H1 (cell line): ENCODE measurements around the gene LRP1. TPM values are rescaled to one million over a fixed set of nuclear protein-coding genes. Genes with fewer than 3 reads are reported as not detected.

Experiments used
- ASH2L ChIP-seq: fragments of 200-600, 300-600 bp; sonication (generic); IDR thresholded peaks from one replicate; pipeline ENCODE4 v1.7.1; 2017; ENCODE audit warnings: low read length
- CEBPB ChIP-seq: IDR thresholded peaks from 2 replicates; pipeline ENCODE4 v1.6.1; 2012; ENCODE audit warnings: low read depth, low read length
- EGR1 ChIP-seq: IDR thresholded peaks from 2 replicates; pipeline ENCODE4 v1.6.1; 2011; ENCODE audit warnings: low read depth, low read length, borderline replicate concordance
- HDAC2 ChIP-seq, 2 experiments: fragments of 300-600 bp in 1 of 2; sonication (generic) in 1 of 2; IDR thresholded peaks; 2 replicates each; pipeline ENCODE4 v1.6.1; 2011 to 2012; ENCODE audit warnings: low read depth in 2 of 2, low read length in 2 of 2, mild to moderate bottlenecking in 2 of 2, moderate library complexity in 2 of 2, borderline replicate concordance in 1 of 2, inconsistent platforms in 1 of 2
- RAD21 ChIP-seq, 2 experiments: IDR thresholded peaks in 1 of 2; conservative IDR thresholded peaks in 1 of 2; 2 replicates each; pipeline ENCODE4 v1.6.1; 2011; ENCODE audit warnings: low read depth in 2 of 2, low read length in 2 of 2, improper control_type of control experiment in 1 of 2, inconsistent platforms in 1 of 2, mild to moderate bottlenecking in 1 of 2, moderate library complexity in 1 of 2
- RFX5 ChIP-seq: IDR thresholded peaks from 2 replicates; pipeline ENCODE4 v1.6.1; 2011; ENCODE audit warnings: low read depth, low read length, improper control_type of control experiment, borderline replicate concordance
- SP1 ChIP-seq: IDR thresholded peaks from 2 replicates; pipeline ENCODE4 v1.6.1; 2011; ENCODE audit warnings: low read depth, low read length
- TAF1 ChIP-seq: IDR thresholded peaks from 2 replicates; pipeline ENCODE4 v1.6.1; 2011; ENCODE audit warnings: mild to moderate bottlenecking, low read depth, low read length
- ZNF274 ChIP-seq: IDR thresholded peaks from 2 replicates; pipeline ENCODE4 v1.7.0; 2012; ENCODE audit warnings: low read length, borderline replicate concordance; ENCODE audit errors: extremely low read depth
- polyA plus RNA-seq, 7 experiments: library from polyadenylated mRNA; depleted of rRNA in 3 of 7; stranded (reverse) in 5 of 7; unstranded in 2 of 7; fragments of >200 nt in 5 of 7; fragments of 200-250 nt in 2 of 7; gene quantifications; 1 replicate in 5 of 7; 2 replicates in 1 of 7; 4 replicates in 1 of 7; pipeline versions ENCODE4 v1.2.1 to v1.2.3, GENCODE V29; 2011 to 2013; ENCODE audit warnings: missing spikeins in 2 of 7, mixed read lengths in 2 of 7
- total RNA-seq: library from RNA; stranded (reverse); fragmentation: NEBNext Ultra II Directional; extraction: Animal tissue kit (Norgen Biotek cat#: 25700); gene quantifications from 2 replicates; pipeline ENCODE4 v1.2.1, GENCODE V29; 2021
- TF ChIP-seq, protein P1 (sequence below): IDR thresholded peaks from 2 replicates; pipeline ENCODE4 v1.6.1; 2012; ENCODE audit warnings: inconsistent platforms

The LRP1 gene
- total and polyA plus RNA-seq, 2 of the 8 experiments (the other 6 are each of a cell fraction or from before 2014, with no cell fraction given), result 35.3 to 92.5 TPM

DNA sequence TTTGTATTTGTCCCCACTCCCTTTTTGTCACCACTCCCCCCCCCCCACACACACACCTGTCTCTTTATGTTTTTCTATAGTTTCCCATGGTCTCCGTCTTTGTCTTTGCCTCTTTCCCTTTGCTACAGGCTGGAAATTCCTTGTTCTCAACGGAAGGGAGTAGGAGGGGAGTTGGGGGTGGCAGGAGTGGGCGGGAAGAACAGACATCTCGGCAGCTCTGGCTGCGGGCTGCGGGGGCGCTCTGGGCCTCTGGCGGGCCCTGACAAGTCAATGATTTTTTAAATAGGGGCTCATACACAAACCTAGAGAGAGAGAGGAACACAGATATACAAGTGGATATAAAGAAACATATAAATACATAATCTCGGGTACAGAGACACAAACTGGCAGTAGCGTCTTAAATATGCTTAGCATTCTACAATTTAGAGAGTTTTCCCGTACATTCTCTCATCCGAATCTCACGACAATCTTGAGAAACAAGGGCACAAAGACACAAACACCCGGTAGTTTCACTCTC lies 41.7 kb upstream of the LRP1 start (continued):
- TF ChIP-seq RFX5, result no peak
- TF ChIP-seq SP1, result peak; percentile 31; the same call in 1 of the 2 replicates
- TF ChIP-seq ASH2L, result no peak
- TF ChIP-seq CEBPB, result no peak
- no peak for TF ChIP-seq ZNF274
- peak in 1 of 2 experiments; percentile 24; a peak in 1 of 4 replicates for TF ChIP-seq HDAC2 (IDR thresholded peaks at IDR 0.05; ENCODE audit: borderline replicate concordance in 1 of 2, low read depth in 2 of 2, low read length in 2 of 2)
- TF ChIP-seq, protein P1, sequence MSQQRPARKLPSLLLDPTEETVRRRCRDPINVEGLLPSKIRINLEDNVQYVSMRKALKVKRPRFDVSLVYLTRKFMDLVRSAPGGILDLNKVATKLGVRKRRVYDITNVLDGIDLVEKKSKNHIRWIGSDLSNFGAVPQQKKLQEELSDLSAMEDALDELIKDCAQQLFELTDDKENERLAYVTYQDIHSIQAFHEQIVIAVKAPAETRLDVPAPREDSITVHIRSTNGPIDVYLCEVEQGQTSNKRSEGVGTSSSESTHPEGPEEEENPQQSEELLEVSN, result no peak
- TF ChIP-seq RAD21 (IDR thresholded peaks at IDR 0.05 in 1 of 2, conservative IDR thresholded peaks at IDR 0.05 in 1 of 2; ENCODE audit: low read depth in 2 of 2, low read length in 2 of 2), result peak; percentile 10 to 14; a peak in 2 of 4 replicates
- peak; percentile 89 for TF ChIP-seq EGR1
- TF ChIP-seq TAF1, result no peak
